OCI-LY7 (cell line): ENCODE measurements around the gene PSMB5. TPM values are rescaled to one million over a fixed set of nuclear protein-coding genes. Genes with fewer than 3 reads are reported as not detected.
A peak's percentile ranks its signal among the peaks of the same experiment; 100 is the strongest.

Source experiments
- BruUV-seq: library from RNA; stranded (reverse); fragments of 400-500 nt; replicated peaks from 2 replicates; lab custom pipeline; 2021; lab: Mats Ljungman, UMichigan
- CTCF ChIA-PET: fragments of 300-600 bp; sonication (Branson Sonifier 250); formaldehyde crosslinking; loops from one replicate; lab custom pipeline; 2022; ENCODE audit warnings: antibody characterized with exemption; ENCODE audit not compliant: unreplicated experiment; lab: Charles Lee
- POLR2A ChIA-PET: fragments of 300-600 bp; sonication (Branson Sonifier 250); formaldehyde crosslinking; loops from one replicate; lab custom pipeline; 2022; ENCODE audit warnings: antibody characterized with exemption; lab: Charles Lee
- DNase-seq: peaks from one replicate; pipeline ENCODE4 v3.0.0-alpha.2; 2015; ENCODE audit warnings: low spot score
- H2AFZ ChIP-seq: fragments of 200-600 bp; sonication (generic), shearing (Covaris generic); 2 replicates; pipeline ENCODE4 v1.6.1; 2014; ENCODE audit warnings: mild to moderate bottlenecking, antibody characterized with exemption, low read length, moderate library complexity
- H3K27ac ChIP-seq: fragments of 200-600 bp; sonication (generic); 2 replicates; pipeline ENCODE4 v1.5.1; 2014; ENCODE audit warnings: mixed run types, low read depth, mild to moderate bottlenecking, moderate library complexity, low read length, inconsistent platforms; ENCODE audit not compliant: poor library complexity, severe bottlenecking
- H3K36me3 ChIP-seq: fragments of 200-600 bp; sonication (generic); 2 replicates; pipeline ENCODE4 v1.6.1; 2014; ENCODE audit warnings: mild to moderate bottlenecking, antibody characterized with exemption, low read length, moderate library complexity, mixed read lengths; ENCODE audit not compliant: insufficient read depth
- H3K4me1 ChIP-seq: fragments of 200-600 bp; sonication (generic); 2 replicates; pipeline ENCODE4 v1.5.1; 2014; ENCODE audit warnings: mild to moderate bottlenecking, low read length; ENCODE audit not compliant: insufficient read depth, poor library complexity, severe bottlenecking
- H3K4me2 ChIP-seq: fragments of 200-600 bp; sonication (generic); 2 replicates; pipeline ENCODE4 v1.6.1; 2014; ENCODE audit warnings: mild to moderate bottlenecking, low read length
- H3K4me3 ChIP-seq: fragments of 200-600 bp; sonication (generic); 2 replicates; pipeline ENCODE4 v1.5.1; 2014; ENCODE audit warnings: mild to moderate bottlenecking, low read depth, low read length; ENCODE audit not compliant: poor library complexity, severe bottlenecking
- H3K79me2 ChIP-seq: fragments of 200-600 bp; sonication (generic); 2 replicates; pipeline ENCODE4 v1.6.1; 2016; ENCODE audit warnings: low read depth, mild to moderate bottlenecking, low read length, moderate library complexity, mixed read lengths; ENCODE audit not compliant: insufficient read depth
- H3K9me2 ChIP-seq: fragments of 200-600 bp; sonication (generic); 2 replicates; pipeline ENCODE4 v1.6.1; 2016; ENCODE audit warnings: mild to moderate bottlenecking, low read length, mixed read lengths; ENCODE audit not compliant: insufficient read depth
- H3K9me3 ChIP-seq: fragments of 200-600 bp; sonication (generic); 2 replicates; pipeline ENCODE4 v1.6.1; 2014; ENCODE audit warnings: mild to moderate bottlenecking, mixed run types, low read length, mixed read lengths
- H4K20me1 ChIP-seq: fragments of 200-600 bp; sonication (generic); 2 replicates; pipeline ENCODE4 v1.6.1; 2014; ENCODE audit warnings: mild to moderate bottlenecking, antibody characterized with exemption, low read length, moderate library complexity, mixed read lengths; ENCODE audit not compliant: insufficient read depth
- EZH2phosphoT487 ChIP-seq: fragments of 200-600 bp; sonication (generic); IDR thresholded peaks from 2 replicates; pipeline ENCODE4 v1.6.1; 2018; ENCODE audit warnings: low read depth, borderline replicate concordance, mild to moderate bottlenecking, mixed run types, antibody characterized with exemption, low read length, moderate library complexity, mixed read lengths
- intact Hi-C: fragments of 100-400 bp; cut with micrococcal nuclease; formaldehyde crosslinking; loops from one replicate; pipeline ENCODE4 v1.10.0; 2022; ENCODE audit not compliant: unreplicated experiment
- total RNA-seq, 2 experiments: library from RNA; depleted of rRNA in 1 of 2; stranded (reverse); fragments of >200 nt in 1 of 2; shearing (Covaris generic) in 1 of 2; gene quantifications; 2 replicates each; pipeline ENCODE4 v1.2.3, GENCODE V29; 2014 to 2022
- TF ChIP-seq, protein P1 (sequence below): fragments of 200-600 bp; sonication (generic); conservative IDR thresholded peaks from 2 replicates; pipeline ENCODE4 v1.5.1; 2014; ENCODE audit warnings: mild to moderate bottlenecking, antibody characterized with exemption, low read length, moderate library complexity, mixed read lengths

The PSMB5 gene
- total RNA-seq, 2 experiments from 2014 or later: 111 to 122 TPM

DNA sequence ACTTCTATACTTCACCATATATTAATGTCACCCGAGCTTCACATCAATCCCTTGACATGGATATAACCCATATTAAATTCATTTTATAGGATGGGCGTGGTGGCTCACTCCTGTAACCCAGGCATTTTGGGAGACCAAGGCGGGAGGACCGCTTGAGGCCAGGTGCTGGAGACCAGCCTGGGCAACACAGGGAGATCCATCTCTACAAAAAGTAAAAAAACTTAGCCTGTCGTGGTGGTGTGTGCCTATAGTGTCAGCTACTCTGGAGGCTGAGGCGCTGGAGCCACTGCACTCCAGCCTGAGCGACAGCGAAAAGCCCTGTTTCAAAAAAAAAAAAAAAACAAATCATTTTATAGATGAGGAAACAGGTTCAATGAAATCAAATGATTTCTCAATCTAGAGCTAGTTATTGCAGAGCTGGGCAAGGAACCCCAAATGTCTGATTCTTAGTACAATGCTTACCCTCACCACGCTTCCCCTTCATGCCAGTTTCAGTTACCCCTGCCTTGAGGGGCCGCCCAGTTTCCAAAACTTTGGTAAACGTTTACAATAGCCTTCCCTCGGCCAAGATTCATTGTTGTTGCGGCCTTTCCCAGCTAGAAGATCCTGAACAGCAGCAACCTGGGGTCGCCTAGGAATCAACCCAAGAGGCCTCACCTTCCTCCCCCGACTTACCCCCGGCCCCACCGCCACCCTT is 751 bp downstream of the PSMB5 start:
- H3K36me3 ChIP-seq: peaks cover 43% of the 10 kb centered on the region
- no peak for DNase-seq
- peak overlapping the region; percentile 84 for H3K4me3 ChIP-seq
- CTCF ChIA-PET: interaction anchor here (0.6 kb wide), 1 partner anchor 23 kb away, joined by 3 read pairs; no protein-coding TSS in a partner anchor
- no peaks in the 10 kb centered on the region for H3K9me3 ChIP-seq
- H2AFZ ChIP-seq: peak overlapping the region; percentile 99; the same call in 1 of the 2 replicates
- intact Hi-C loops: loop anchor here (1.0 kb wide), 1 partner anchor 24 kb away; the partner anchor contains the start of gene C14orf93
- H4K20me1 ChIP-seq: 0 out of 2 replicates have a peak, but pooled peaks cover 2% of the 10 kb centered on the region
- H3K9me2 ChIP-seq: no peaks in the 10 kb centered on the region
- H3K27ac ChIP-seq: peak overlapping the region; percentile 72
- TF ChIP-seq, protein P1, sequence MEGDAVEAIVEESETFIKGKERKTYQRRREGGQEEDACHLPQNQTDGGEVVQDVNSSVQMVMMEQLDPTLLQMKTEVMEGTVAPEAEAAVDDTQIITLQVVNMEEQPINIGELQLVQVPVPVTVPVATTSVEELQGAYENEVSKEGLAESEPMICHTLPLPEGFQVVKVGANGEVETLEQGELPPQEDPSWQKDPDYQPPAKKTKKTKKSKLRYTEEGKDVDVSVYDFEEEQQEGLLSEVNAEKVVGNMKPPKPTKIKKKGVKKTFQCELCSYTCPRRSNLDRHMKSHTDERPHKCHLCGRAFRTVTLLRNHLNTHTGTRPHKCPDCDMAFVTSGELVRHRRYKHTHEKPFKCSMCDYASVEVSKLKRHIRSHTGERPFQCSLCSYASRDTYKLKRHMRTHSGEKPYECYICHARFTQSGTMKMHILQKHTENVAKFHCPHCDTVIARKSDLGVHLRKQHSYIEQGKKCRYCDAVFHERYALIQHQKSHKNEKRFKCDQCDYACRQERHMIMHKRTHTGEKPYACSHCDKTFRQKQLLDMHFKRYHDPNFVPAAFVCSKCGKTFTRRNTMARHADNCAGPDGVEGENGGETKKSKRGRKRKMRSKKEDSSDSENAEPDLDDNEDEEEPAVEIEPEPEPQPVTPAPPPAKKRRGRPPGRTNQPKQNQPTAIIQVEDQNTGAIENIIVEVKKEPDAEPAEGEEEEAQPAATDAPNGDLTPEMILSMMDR: no peak
- TF ChIP-seq EZH2phosphoT487: no peak
- peak overlapping the region; percentile 85 for H3K4me2 ChIP-seq
- H3K79me2 ChIP-seq: peaks cover 33% of the 10 kb centered on the region; the same call in 1 of the 2 replicates
- BruUV-seq: TSS peak; percentile 85
- POLR2A ChIA-PET: interaction anchor here (0.7 to 2.1 kb wide), 7 partner anchors 9 to 62 kb away, joined by 3 to 9 read pairs (median 4); no protein-coding TSS in a partner anchor
- peaks cover 18% of the 10 kb centered on the region for H3K4me1 ChIP-seq

DNA sequence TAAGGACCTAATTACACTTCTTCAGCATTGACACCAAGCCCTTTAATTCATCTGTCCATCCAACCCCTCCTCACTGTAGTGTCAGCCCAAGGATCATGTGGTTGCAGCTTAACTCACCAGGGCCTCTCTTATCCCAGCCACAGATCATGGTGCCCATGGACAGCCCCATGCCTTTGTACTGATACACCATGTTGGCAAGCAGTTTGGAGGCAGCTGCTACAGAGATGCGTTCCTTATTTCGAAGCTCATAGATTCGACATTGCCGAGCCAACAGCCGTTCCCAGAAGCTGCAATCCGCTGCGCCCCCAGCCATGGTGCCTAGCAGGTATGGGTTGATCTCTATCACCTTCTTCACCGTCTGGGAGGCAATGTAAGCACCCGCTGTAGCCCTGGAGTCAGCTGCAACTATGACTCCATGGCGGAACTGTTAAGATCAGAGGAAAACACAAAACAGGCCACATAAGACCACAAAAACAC is 1.4 kb downstream of the PSMB5 start:
- Histone ChIP-seq H4K20me1 (0 out of 2 replicates have a peak, but pooled peaks cover 7% of the 10 kb centered on the region), H3K9me3 (no peaks in the 10 kb centered on the region), H3K4me3 (peak overlapping the region; percentile 84), H3K27ac (no peak overlapping the region), H3K4me2 (peak overlapping the region; percentile 85), H2AFZ (no peak overlapping the region), H3K79me2 (peaks cover 40% of the 10 kb centered on the region; the same call in 1 of the 2 replicates), H3K4me1 (peaks cover 18% of the 10 kb centered on the region), H3K9me2 (no peaks in the 10 kb centered on the region), H3K36me3 (peaks cover 49% of the 10 kb centered on the region)
- BruUV-seq: no TSS peak
- ChIA-PET POLR2A (interaction anchor here (0.7 to 2.1 kb wide), 6 partner anchors 8 to 63 kb away, joined by 3 to 9 read pairs (median 4); no protein-coding TSS in a partner anchor), CTCF (no interaction called here)
- intact Hi-C loops: no loop called here
- TF ChIP-seq EZH2phosphoT487: no peak
- TF ChIP-seq, protein P1: no peak
- DNase-seq: no peak
